ENCODE data around the gene KIF5B. TPM values are rescaled to one million over a fixed set of nuclear protein-coding genes. Genes with fewer than 3 reads are reported as not detected.

KIF5B gene
- total and polyA plus RNA-seq, 2 of the 8 experiments (the other 6 are each of a cell fraction or from before 2014, with no cell fraction given) = 9.8 to 68.4 TPM

DNA sequence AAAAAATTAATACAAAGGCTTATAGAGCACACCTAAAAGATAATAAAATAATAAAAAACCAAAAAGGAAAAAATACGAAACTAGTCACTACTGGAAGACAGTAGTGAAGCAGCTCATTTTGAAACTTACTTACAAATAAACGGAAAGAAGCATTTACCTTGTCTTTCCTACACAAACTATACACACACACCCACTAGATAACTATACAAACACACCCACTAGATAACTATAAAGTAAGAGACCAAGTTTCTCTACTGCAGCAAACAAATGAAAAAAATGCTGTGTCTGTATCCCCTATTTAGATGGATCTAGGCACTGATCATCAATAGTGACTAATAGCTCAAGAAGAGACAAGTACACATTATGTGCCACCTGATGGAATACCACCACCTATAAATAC, 49.2 kb downstream of the KIF5B start:
- Histone ChIP-seq H4K91ac (replicated peaks; ENCODE audit: insufficient read length, low read length) (no peak overlapping the region), H3K4me1 (replicated peaks in 1 of 4; ENCODE audit: control insufficient read depth in 3 of 4, insufficient read depth in 4 of 4, low read length in 3 of 4) (peaks cover 6 to 14% (median 11%) of the 10 kb centered on the region in 4 experiments; a peak in 6 of 7 replicates), H3K79me2 (ENCODE audit: control insufficient read depth in 1 of 2, insufficient read depth in 2 of 2, low read length in 2 of 2) (no peaks in the 10 kb centered on the region), H4K8ac (ENCODE audit: extremely low read depth, insufficient read depth, low read length) (no peak overlapping the region), H2BK120ac (replicated peaks; ENCODE audit: low read depth, low read length) (no peak overlapping the region), H3K4ac (replicated peaks; ENCODE audit: insufficient read length, low read depth, low read length) (no peak overlapping the region), H4K5ac (ENCODE audit: insufficient read length, low read depth, low read length) (no peak overlapping the region), H2BK15ac (ENCODE audit: low read length) (no peak overlapping the region), H3K14ac (ENCODE audit: insufficient read length) (no peak overlapping the region), H3K23me2 (ENCODE audit: low read depth, low read length) (no peaks in the 10 kb centered on the region), H2AK5ac (ENCODE audit: low read depth, low read length) (no peak overlapping the region), H2BK12ac (ENCODE audit: low read depth, low read length) (no peak overlapping the region), H2BK5ac (ENCODE audit: low read depth, low read length) (no peak overlapping the region), H2BK20ac (ENCODE audit: low read length) (no peak overlapping the region), H3K23ac (ENCODE audit: insufficient read length) (no peak overlapping the region), H4K20me1 (replicated peaks in 1 of 2; ENCODE audit: control insufficient read depth in 1 of 2, insufficient read depth in 2 of 2, low read length in 2 of 2) (peaks cover 0 to 2% of the 10 kb centered on the region in 2 experiments), H3K18ac (ENCODE audit: extremely low read depth, low read length) (no peak overlapping the region), H3K4me2 (ENCODE audit: insufficient read depth in 1 of 2, low read depth in 2 of 2, low read length in 2 of 2) (no peak overlapping the region), H3K36me3 (ENCODE audit: control insufficient read depth in 2 of 4, insufficient read depth in 4 of 4, low read length in 3 of 4) (peaks cover 0 to 30% (median 7%) of the 10 kb centered on the region in 4 experiments; a peak in 5 of 8 replicates), H3K56ac (replicated peaks; ENCODE audit: insufficient read length, low read depth, low read length) (no peak overlapping the region), H3K27ac (ENCODE audit: low read depth, low read length) (no peak overlapping the region), H3K27me3 (replicated peaks in 1 of 4; ENCODE audit: control insufficient read depth in 3 of 4, extremely low read depth in 1 of 4, insufficient read depth in 3 of 4, low read length in 3 of 4) (no peaks in the 10 kb centered on the region), H3K9me3 (ENCODE audit: insufficient read depth in 2 of 2, low read depth in 1 of 2, low read length in 1 of 2) (no peaks in the 10 kb centered on the region), H3K4me3 (ENCODE audit: extremely low read depth in 1 of 4, insufficient read depth in 2 of 4, low read depth in 3 of 4, low read length in 4 of 4) (no peak overlapping the region), H3K9ac (replicated peaks in 1 of 4; ENCODE audit: extremely low read depth in 1 of 4, low read depth in 3 of 4, low read length in 3 of 4) (no peak overlapping the region), H2AFZ (ENCODE audit: low read length) (no peak overlapping the region), H3K79me1 (ENCODE audit: low read depth, low read length) (no peaks in the 10 kb centered on the region)
- POLR2A ChIA-PET (ENCODE audit: partially characterized antibody) = interaction anchor here (0.9 to 2.5 kb wide), 3 partner anchors 16 to 482 kb away, joined by 3 to 6 read pairs (median 4); no protein-coding TSS in a partner anchor
- no peak for DNase-seq (ENCODE audit: low read depth in 1 of 2, low spot score in 2 of 2)
- CTCF ChIA-PET (ENCODE audit: partially characterized antibody) = interaction anchor here (1.6 to 6.3 kb wide), 4 partner anchors 10 to 1255 kb away, joined by 4 to 52 read pairs (median 6); no protein-coding TSS in a partner anchor
- 92% methylated on average over 2 of the region's 2 CpGs; no CpG with 5 or more reads in 1 of the 2 experiments for WGBS, 2 experiments (ENCODE audit: extremely low coverage in 1 of 2, insufficient coverage in 1 of 2, insufficient read length in 1 of 2, insufficient replicate concordance in 2 of 2, low coverage in 1 of 2, low lambda C conversion rate in 2 of 2, missing lambda C conversion rate in 1 of 2)
- no peak for FAIRE-seq
- TF ChIP-seq SAP30 (IDR thresholded peaks at IDR 0.05; ENCODE audit: insufficient read depth, insufficient replicate concordance, low read length) = no peak
- no peak for TF ChIP-seq RFX5 (IDR thresholded peaks at IDR 0.05; ENCODE audit: borderline replicate concordance, low read depth, low read length)
- TF ChIP-seq EGR1 (IDR thresholded peaks at IDR 0.05; ENCODE audit: borderline replicate concordance, low read depth, low read length) = no peak
- no peak for TF ChIP-seq NANOG (IDR thresholded peaks at IDR 0.05; ENCODE audit: insufficient read depth, low read depth, low read length, poor library complexity, severe bottlenecking)
- no peak for TF ChIP-seq NRF1 (IDR thresholded peaks at IDR 0.05; ENCODE audit: low read depth, low read length)
- TF ChIP-seq SIRT6 (IDR thresholded peaks at IDR 0.05; ENCODE audit: low read length) = no peak
- no peak for TF ChIP-seq POLR2AphosphoS5 (IDR thresholded peaks at IDR 0.05; ENCODE audit: low read depth, low read length)
- no peak for TF ChIP-seq SIN3A (conservative IDR thresholded peaks at IDR 0.05 in 1 of 2, IDR thresholded peaks at IDR 0.05 in 1 of 2; ENCODE audit: low read depth in 1 of 2, low read length in 2 of 2)
- no peak for TF ChIP-seq ATF3 (IDR thresholded peaks at IDR 0.05; ENCODE audit: insufficient read depth, low read depth, low read length)
- TF ChIP-seq POLR2A (IDR thresholded peaks at IDR 0.05; ENCODE audit: control extremely low read depth in 1 of 2, low read depth in 2 of 2, low read length in 2 of 2) = no peak
- no peak for TF ChIP-seq TCF12 (IDR thresholded peaks at IDR 0.05; ENCODE audit: low read depth, low read length)
- TF ChIP-seq ZNF274 (IDR thresholded peaks at IDR 0.05; ENCODE audit: borderline replicate concordance, extremely low read depth, low read length) = no peak
- no peak for TF ChIP-seq YY1 (IDR thresholded peaks at IDR 0.05; ENCODE audit: low read depth, low read length)
- TF ChIP-seq GTF2F1 (IDR thresholded peaks at IDR 0.05; ENCODE audit: borderline replicate concordance, low read depth, low read length) = no peak
